GM12878 (cell line): ENCODE results near the gene CLASP1. TPM values are rescaled to one million over a fixed set of nuclear protein-coding genes. Genes with fewer than 3 reads are reported as not detected.

ENCODE experiments used
- ATAC-seq: fragments of 200-7000 bp; cut with Tn5 transposase; 3 replicates; pipeline ENCODE4 v1.9.1; 2020; ENCODE audit warnings: mild to moderate bottlenecking, moderate library complexity
- BruUV-seq: library from RNA; stranded (reverse); fragments of 400-500 nt; replicated peaks from 2 replicates; lab custom pipeline; 2021; lab: Mats Ljungman, UMichigan
- CTCF ChIA-PET: fragments of 300-600 bp; sonication (Branson Sonifier 250); formaldehyde crosslinking; extraction: SDS; loops from one replicate; lab custom pipeline; 2021; ENCODE audit warnings: inconsistent platforms; lab: Yijun Ruan, JAX
- POLR2A ChIA-PET: fragments of 350-600 bp; formaldehyde crosslinking; extraction: SDS; loops from one replicate; lab custom pipeline; 2021; ENCODE audit warnings: inconsistent platforms; lab: Charles Lee
- RAD21 ChIA-PET: fragments of 300-600 bp; sonication (Branson Sonifier 250); formaldehyde crosslinking; loops from one replicate; lab custom pipeline; 2023; ENCODE audit warnings: antibody characterized with exemption; ENCODE audit not compliant: unreplicated experiment; lab: Charles Lee
- SMC1A ChIA-PET: fragments of 300-600 bp; sonication (Branson Sonifier 250); formaldehyde crosslinking; loops from one replicate; lab custom pipeline; 2023; ENCODE audit not compliant: unreplicated experiment, uncharacterized antibody; lab: Charles Lee
- DNase-seq: peaks from one replicate; pipeline ENCODE4 v3.0.0-alpha.2; 2011; ENCODE audit warnings: low read depth, low spot score
- FAIRE-seq: peaks from 3 replicates; lab custom pipeline; 2011; peaks lifted over from hg19 to GRCh38; lab: Jason Lieb, UNC
- H2AFZ ChIP-seq: 2 replicates; pipeline ENCODE4 v1.6.0; 2011; ENCODE audit warnings: low read depth, low read length, control low read depth; ENCODE audit not compliant: control insufficient read depth
- H3K27ac ChIP-seq: 2 replicates; pipeline ENCODE4 v1.5.1; 2011; ENCODE audit warnings: control low read depth; ENCODE audit not compliant: control insufficient read depth, insufficient read depth
- H3K27me3 ChIP-seq, 2 experiments: replicated peaks in 1 of 2; 2 replicates each; pipeline versions ENCODE4 v1.6.0 to v1.6.1; 2011; ENCODE audit warnings: low read length in 1 of 2; ENCODE audit not compliant: control insufficient read depth in 2 of 2, insufficient read depth in 2 of 2
- H3K36me3 ChIP-seq, 2 experiments: 2 replicates each; pipeline ENCODE4 v1.5.1; 2011; ENCODE audit warnings: low read length in 1 of 2; ENCODE audit not compliant: control insufficient read depth in 2 of 2, insufficient read depth in 2 of 2
- H3K4me1 ChIP-seq: 2 replicates; pipeline ENCODE4 v1.6.1; 2011; ENCODE audit warnings: mild to moderate bottlenecking, low read length, moderate library complexity, mixed read lengths; ENCODE audit not compliant: control insufficient read depth, insufficient read depth
- H3K4me2 ChIP-seq: 2 replicates; pipeline ENCODE4 v1.6.0; 2011; ENCODE audit warnings: control low read depth; ENCODE audit not compliant: control insufficient read depth, insufficient read depth
- H3K4me3 ChIP-seq: fragments of 200-600 bp; sonication (generic); 2 replicates; pipeline ENCODE4 v1.5.1; 2016
- H3K79me2 ChIP-seq: 2 replicates; pipeline ENCODE4 v1.6.0; 2011; ENCODE audit warnings: low read length; ENCODE audit not compliant: control insufficient read depth, insufficient read depth
- H3K9ac ChIP-seq: 2 replicates; pipeline ENCODE4 v1.8.0; 2011; ENCODE audit warnings: low read length, control low read depth, mixed read lengths; ENCODE audit not compliant: control insufficient read depth, insufficient read depth
- H3K9me3 ChIP-seq: replicated peaks from 3 replicates; pipeline ENCODE4 v1.5.1; 2011; ENCODE audit warnings: mild to moderate bottlenecking, low read length; ENCODE audit not compliant: control insufficient read depth, insufficient read depth
- H4K20me1 ChIP-seq: 2 replicates; pipeline ENCODE4 v1.6.0; 2011; ENCODE audit not compliant: control insufficient read depth, insufficient read depth
- BMI1 ChIP-seq: fragments of 450-650 bp; IDR thresholded peaks from 2 replicates; pipeline ENCODE4 v1.6.1; 2016; ENCODE audit warnings: mild to moderate bottlenecking, moderate library complexity, borderline replicate concordance
- CHD4 ChIP-seq: fragments of 200-600 bp; sonication (generic); IDR thresholded peaks from 2 replicates; pipeline ENCODE4 v1.6.1; 2016; ENCODE audit warnings: mild to moderate bottlenecking
- CUX1 ChIP-seq: IDR thresholded peaks from 2 replicates; pipeline ENCODE4 v1.6.1; 2012; ENCODE audit warnings: improper control_type of control experiment, low read depth, low read length; ENCODE audit not compliant: insufficient replicate concordance
- EGR1 ChIP-seq, 2 experiments: IDR thresholded peaks; 1 replicate in 1 of 2; 2 replicates in 1 of 2; pipeline ENCODE4 v1.6.1; 2011 to 2012; ENCODE audit warnings: low read depth in 2 of 2, low read length in 2 of 2, borderline replicate concordance in 1 of 2, mild to moderate bottlenecking in 1 of 2, moderate library complexity in 1 of 2
- GATAD2B ChIP-seq: fragments of 450-650 bp; conservative IDR thresholded peaks from 2 replicates; pipeline ENCODE4 v1.6.1; 2017; ENCODE audit warnings: low read depth, mild to moderate bottlenecking, moderate library complexity
- HDAC2 ChIP-seq: fragments of 200-600 bp; sonication (generic); IDR thresholded peaks from 2 replicates; pipeline ENCODE4 v1.6.1; 2017
- KAT2A ChIP-seq: conservative IDR thresholded peaks from 2 replicates; pipeline ENCODE4 v1.6.1; 2011; ENCODE audit warnings: low read depth, low read length; ENCODE audit not compliant: control insufficient read depth
- NBN ChIP-seq: fragments of 450-650 bp; IDR thresholded peaks from 2 replicates; pipeline ENCODE4 v1.6.1; 2016
- NFYA ChIP-seq: IDR thresholded peaks from 2 replicates; pipeline ENCODE4 v1.6.1; 2011; ENCODE audit warnings: low read depth, mild to moderate bottlenecking, low read length, improper control_type of control experiment, borderline replicate concordance
- NKRF ChIP-seq: fragments of 450-650 bp; conservative IDR thresholded peaks from 2 replicates; pipeline ENCODE4 v1.6.1; 2017; ENCODE audit warnings: mild to moderate bottlenecking, moderate library complexity
- REST ChIP-seq: IDR thresholded peaks from 2 replicates; pipeline ENCODE4 v1.6.1; 2012; ENCODE audit warnings: mild to moderate bottlenecking, low read depth, low read length
- SRF ChIP-seq, 2 experiments: IDR thresholded peaks; 2 replicates each; pipeline ENCODE4 v1.6.1; 2011; ENCODE audit warnings: low read depth in 2 of 2, low read length in 2 of 2, mild to moderate bottlenecking in 1 of 2, moderate library complexity in 1 of 2
- STAT1 ChIP-seq: fragments of 450-650 bp; conservative IDR thresholded peaks from 2 replicates; pipeline ENCODE4 v1.6.1; 2014; ENCODE audit warnings: antibody characterized with exemption, mild to moderate bottlenecking
- STAT3 ChIP-seq: IDR thresholded peaks from 2 replicates; pipeline ENCODE4 v1.6.1; 2011; ENCODE audit warnings: low read depth, low read length, improper control_type of control experiment
- ZNF207 ChIP-seq: fragments of 450-650 bp; IDR thresholded peaks from 2 replicates; pipeline ENCODE4 v1.6.1; 2014; ENCODE audit warnings: antibody characterized with exemption, mild to moderate bottlenecking, borderline replicate concordance
- WGBS: methylation state at CpG from one replicate; pipeline ENCODE4 v1.1.6; 2016; ENCODE audit warnings: low lambda C conversion rate; ENCODE audit not compliant: insufficient replicate concordance, insufficient coverage; ENCODE audit errors: missing lambda C conversion rate; 5-methylcytosine and 5-hydroxymethylcytosine counted together
- in situ Hi-C: fragments of 300-500 bp; cut with MboI; formaldehyde crosslinking; loops from 9 replicates; pipeline ENCODE4 v1.14.3; 2018; ENCODE audit warnings: mixed read lengths
- intact Hi-C: fragments of 100-400 bp; cut with micrococcal nuclease; formaldehyde crosslinking; loops from one replicate; pipeline ENCODE4 v1.14.2; 2022; ENCODE audit not compliant: unreplicated experiment
- polyA plus RNA-seq, 11 experiments: library from polyadenylated mRNA; depleted of rRNA in 4 of 11; unstranded in 6 of 11; stranded (reverse) in 5 of 11; fragments of >200 nt; fragmentation: Nextera tagmentation in 4 of 11; fragmentation: Illumina TruSeq in 1 of 11; extraction: Ambion mirVana in 4 of 11; extraction: Trizol in 1 of 11; gene quantifications; 1 replicate in 1 of 11; 2 replicates in 10 of 11; pipeline versions ENCODE4 v1.2.1 to v1.2.3, GENCODE V29; 2011 to 2016; ENCODE audit warnings: inconsistent platforms in 2 of 11, missing spikeins in 2 of 11, low read depth in 1 of 11
- total RNA-seq, 4 experiments: library from RNA; depleted of rRNA in 3 of 4; stranded (reverse); fragments of >200 nt in 3 of 4; fragmentation: Illumina TruSeq in 1 of 4; extraction: Trizol in 1 of 4; gene quantifications; 2 replicates each; pipeline versions ENCODE4 v1.2.1 to v1.2.3, GENCODE V29; 2013 to 2021

The CLASP1 gene
- total and polyA plus RNA-seq, 10 of the 15 experiments (the other 5 are each of a cell fraction or from before 2014, with no cell fraction given): 1.4 to 62.4 (median 32.9) TPM

- ChIA-PET POLR2A (no interaction called here), CTCF (no interaction called here), SMC1A (no interaction called here), RAD21 (no interaction called here)
- intact Hi-C loops: no loop called here
- Histone ChIP-seq H3K9me3 (no peaks in the 10 kb centered on the region), H3K4me3 (no peak overlapping the region), H3K79me2 (no peaks in the 10 kb centered on the region), H3K4me1 (peaks cover 5% of the 10 kb centered on the region; the same call in 1 of the 2 replicates), H4K20me1 (no peaks in the 10 kb centered on the region), H3K36me3 (no peaks in the 10 kb centered on the region), H3K27me3 (no peaks in the 10 kb centered on the region), H2AFZ (no peak overlapping the region), H3K4me2 (no peak overlapping the region), H3K9ac (no peak overlapping the region), H3K27ac (no peak overlapping the region)
- 35% methylated on average over 5 of the region's 6 CpGs for WGBS
- FAIRE-seq (no peak), DNase-seq (no peak), ATAC-seq (no peak)
- in situ Hi-C loops: no loop called here
- BruUV-seq: no TSS peak
- TF ChIP-seq NBN (no peak), NKRF (no peak), SRF (IDR thresholded peaks at IDR 0.05; ENCODE audit: low read depth in 2 of 2, low read length in 2 of 2) (no peak), CUX1 (no peak), KAT2A (no peak), BMI1 (no peak), GATAD2B (no peak), HDAC2 (no peak), ZNF207 (no peak), NFYA (no peak), STAT1 (no peak), EGR1 (IDR thresholded peaks at IDR 0.05; ENCODE audit: borderline replicate concordance in 1 of 2, low read depth in 2 of 2, low read length in 2 of 2) (no peak), STAT3 (no peak), REST (no peak), CHD4 (no peak)
Observed at GRCh38 chr2:121329786-121330185, 319.5 kb downstream of the CLASP1 start.
